CD4-positive, alpha-beta T cell treated with Interleukin-17A for 4 hours (primary cell): Measurements from ENCODE around the gene RPS21.
"Not testable (repeated sequence)": the region's sequence is repeated elsewhere in the genome, so short reads cannot be mapped to it uniquely, and the experiment has no call there.

Experiments used
- DNase-seq: peaks from one replicate; pipeline ENCODE4 v3.0.0-alpha.2; 2020; ENCODE audit warnings: mixed read lengths

Gene RPS21

GRCh38 chr20:62366370-62367135 lies 20.4 kb upstream of the RPS21 start:
- no peak for DNase-seq

GRCh38 chr20:62367136-62367632 lies 19.7 kb upstream of the RPS21 start, which contains the start of gene LAMA5:
LAMA5 (minus strand) TSS chr20:62367312; CDS start chr20:62367245, 67 bp downstream.
- peak; percentile 32 for DNase-seq

GRCh38 chr20:62367633-62368391 lies 19.1 kb upstream of the RPS21 start:
- peak; percentile 19 for DNase-seq

- DNase-seq = no peak
Measured at GRCh38 chr20:62368392-62368975, 18.4 kb upstream of the RPS21 start.

GRCh38 chr20:62368976-62369814 lies 17.7 kb upstream of the RPS21 start:
- no peak for DNase-seq

GRCh38 chr20:62369815-62370114 lies 17.1 kb upstream of the RPS21 start:
- DNase-seq = no peak

- DNase-seq = no peak
Measured at GRCh38 chr20:62370115-62370806, 16.6 kb upstream of the RPS21 start.

- DNase-seq = no peak
Measured at GRCh38 chr20:62370807-62371587, 15.9 kb upstream of the RPS21 start.

GRCh38 chr20:62371588-62372041 lies 15.3 kb upstream of the RPS21 start:
- DNase-seq = no peak

- DNase-seq = no peak
Measured at GRCh38 chr20:62372042-62372993, 14.6 kb upstream of the RPS21 start.

GRCh38 chr20:62373631-62374179 lies 13.2 kb upstream of the RPS21 start:
- not testable (repeated sequence) for DNase-seq

GRCh38 chr20:62374331-62375152 lies 12.4 kb upstream of the RPS21 start:
- no peak for DNase-seq

GRCh38 chr20:62376112-62377063 lies 10.5 kb upstream of the RPS21 start:
- DNase-seq = no peak

GRCh38 chr20:62377064-62377461 lies 9.8 kb upstream of the RPS21 start:
- DNase-seq = no peak

GRCh38 chr20:62377615-62378178 lies 9.2 kb upstream of the RPS21 start:
- DNase-seq = no peak

GRCh38 chr20:62378215-62378614 lies 8.7 kb upstream of the RPS21 start:
- DNase-seq = no peak

- no peak for DNase-seq
Measured at GRCh38 chr20:62381202-62381797, 5.6 kb upstream of the RPS21 start.
